Right lobe of liver (tissue), 6 donors: ENCODE measurements around the gene CNOT6. TPM values are rescaled to one million over a fixed set of nuclear protein-coding genes. Genes with fewer than 3 reads are reported as not detected.

Source experiments
- ATAC-seq, 4 donors: fragments of 200-7000 bp; cut with Tn5 transposase; one replicate each; pipeline ENCODE4 v1.9.1; 2020; ENCODE audit warnings: mild to moderate bottlenecking in 4 of 4, moderate library complexity in 4 of 4
- DNase-seq, 3 donors: peaks; one replicate each; pipeline ENCODE4 v3.0.0-alpha.2; 2020
- H3K27ac ChIP-seq, 3 donors: fragments of 200-600 bp; one replicate each; pipeline ENCODE4 v1.8.0; 2022
- H3K27me3 ChIP-seq, 2 donors: fragments of 200-600 bp; one replicate each; pipeline ENCODE4 v1.8.0; 2022
- H3K36me3 ChIP-seq, 4 donors: fragments of 200-600 bp; sonication (generic) in 1 of 4; one replicate each; pipeline versions ENCODE4 v1.5.1 to v1.8.0; 2017 to 2022; ENCODE audit warnings: control low read depth in 1 of 4
- H3K4me1 ChIP-seq, 4 donors: fragments of 200-600 bp; sonication (generic) in 1 of 4; one replicate each; pipeline versions ENCODE4 v1.5.1 to v1.8.0; 2017 to 2022; ENCODE audit warnings: control low read depth in 1 of 4
- H3K4me3 ChIP-seq, 3 donors: fragments of 200-600 bp; one replicate each; pipeline ENCODE4 v1.8.0; 2022
- H3K9me3 ChIP-seq, 4 donors: fragments of 200-600 bp; sonication (generic) in 1 of 4; one replicate each; pipeline versions ENCODE4 v1.5.1 to v1.8.0; 2017 to 2022; ENCODE audit warnings: control low read depth in 1 of 4
- CTCF ChIP-seq, 4 donors: fragments of 200-600 bp in 3 of 4; fragments of 450-650 bp in 1 of 4; IDR thresholded peaks; one replicate each; pipeline versions ENCODE4 v1.5.1 to v1.8.0; 2016 to 2022; ENCODE audit warnings: antibody characterized with exemption in 4 of 4, mild to moderate bottlenecking in 2 of 4
- POLR2A ChIP-seq: fragments of 450-650 bp; IDR thresholded peaks from one replicate; pipeline ENCODE4 v1.6.1; 2017; ENCODE audit warnings: antibody characterized with exemption, mild to moderate bottlenecking
- WGBS: methylation state at CpG from one replicate; pipeline ENCODE4 v1.1.6; 2018; ENCODE audit warnings: low coverage, low lambda C conversion rate; ENCODE audit not compliant: insufficient coverage; ENCODE audit errors: missing lambda C conversion rate; 5-methylcytosine and 5-hydroxymethylcytosine counted together
- intact Hi-C, 2 donors: fragments of 100-400 bp; cut with DNase I; formaldehyde crosslinking; loops; one replicate each; pipeline versions ENCODE4 v1.11.2 to v1.14.1; 2022
- total RNA-seq, 6 experiments: library from RNA; depleted of rRNA in 2 of 6; stranded (reverse); fragments of >200 nt in 2 of 6; fragmentation: NEBNext Ultra II Directional in 3 of 6; extraction: Animal tissue kit (Norgen Biotek cat#: 25700) in 3 of 6; gene quantifications; one replicate each; pipeline versions ENCODE4 v1.1.0 to v1.2.4, GENCODE V29; 2016 to 2023
- donor health status: DM: no; HTN: yes; CAD: no.
- donor health status: DM: no; HTN: no; CAD: no.
- donor health status: DM: no; HTN: no; CAD: no.
- donor health status: DM: no; HTN: yes; CAD: no.
- donor health status: DM: no; HTN: yes; CAD: no.

The CNOT6 gene
- total RNA-seq, 6 experiments from 2014 or later, result 4.8 to 8.8 (median 5.3) TPM

GRCh38 chr5:180460834-180461233, 33.3 kb upstream of the CNOT6 start:
- TF ChIP-seq CTCF (IDR thresholded peaks at IDR 0.05) (no peak), POLR2A (no peak)
- intact Hi-C loops, result no loop called here
- peak in 1 of 3 donors; percentile 31 for DNase-seq
- Histone ChIP-seq H3K4me1 (no peaks in the 10 kb centered on the region), H3K36me3 (no peaks in the 10 kb centered on the region), H3K9me3 (no peaks in the 10 kb centered on the region), H3K27me3 (no peaks in the 10 kb centered on the region), H3K4me3 (no peak overlapping the region), H3K27ac (no peak overlapping the region)
- no peak for ATAC-seq
- 80% methylated on average over 1 of the region's 10 CpGs for WGBS

DNA sequence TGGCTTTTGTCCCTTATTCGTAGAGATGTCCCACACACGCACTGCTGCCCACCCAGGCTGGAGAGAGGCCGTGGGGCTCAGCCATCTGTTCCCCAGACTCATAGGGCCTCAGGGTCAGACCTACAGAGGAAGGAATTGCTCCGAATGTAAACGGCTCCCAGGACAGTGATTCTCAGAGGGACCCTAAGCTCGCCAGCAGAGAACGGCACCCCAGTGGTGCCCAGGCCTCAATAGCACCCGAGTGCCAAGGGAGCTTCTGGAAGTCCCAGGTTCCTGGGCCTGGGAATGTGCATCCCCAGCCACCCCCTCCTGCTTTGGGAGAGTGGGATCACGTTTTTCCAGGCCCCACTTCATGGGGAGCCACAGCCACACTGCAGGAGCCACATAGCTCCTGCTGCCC, 32.9 kb upstream of the CNOT6 start:
- Histone ChIP-seq H3K36me3 (no peaks in the 10 kb centered on the region), H3K27me3 (no peaks in the 10 kb centered on the region), H3K4me1 (no peaks in the 10 kb centered on the region), H3K4me3 (no peak overlapping the region), H3K9me3 (no peaks in the 10 kb centered on the region), H3K27ac (no peak overlapping the region)
- 20% methylated on average over 1 of the region's 9 CpGs for WGBS
- ATAC-seq (no peak), DNase-seq (no peak)
- intact Hi-C loops, result no loop called here
- TF ChIP-seq POLR2A (no peak), CTCF (IDR thresholded peaks at IDR 0.05) (no peak)

DNA sequence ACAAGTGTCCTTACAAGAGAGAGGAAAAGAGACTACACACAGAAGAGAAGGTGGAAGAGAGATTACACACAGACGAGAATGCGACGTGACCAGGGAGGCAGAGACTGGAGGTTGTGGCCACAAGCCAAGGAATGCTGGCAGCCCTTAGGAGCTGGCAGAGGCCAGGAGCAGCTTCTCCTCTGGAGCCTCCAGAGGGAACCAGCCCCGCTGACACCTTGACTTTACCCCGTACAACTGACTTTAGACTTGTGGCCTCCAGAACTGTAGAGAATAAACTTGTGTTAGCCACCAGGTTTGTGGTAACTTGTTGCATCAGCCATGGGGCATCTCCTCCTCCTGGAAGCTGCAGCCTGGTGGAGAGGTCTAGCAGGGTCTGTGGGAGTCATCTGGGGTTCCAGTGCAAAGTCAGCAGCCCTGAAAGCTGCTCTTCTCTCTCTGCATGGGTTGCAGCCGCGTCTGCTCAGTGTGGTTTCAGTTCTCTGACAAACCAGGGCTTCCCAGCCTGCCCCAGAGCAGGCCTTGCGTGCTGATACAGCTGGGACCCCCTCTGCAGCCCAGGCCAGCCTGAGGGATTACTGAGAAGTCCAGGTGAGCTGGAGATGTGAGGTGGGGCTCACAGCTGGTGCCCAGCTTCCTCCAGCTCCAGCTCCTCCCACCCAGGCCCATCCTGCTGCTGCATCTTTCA, 30.8 kb upstream of the CNOT6 start:
- 52% methylated on average over 3 of the region's 8 CpGs for WGBS
- no peaks in the 10 kb centered on the region for H3K27me3 ChIP-seq
- H3K36me3 ChIP-seq, result no peaks in the 10 kb centered on the region
- H3K9me3 ChIP-seq, result no peaks in the 10 kb centered on the region
- no peak for DNase-seq
- intact Hi-C loops, result no loop called here
- no peak overlapping the region for H3K4me3 ChIP-seq
- H3K4me1 ChIP-seq, result peaks cover 0 to 11% (median 0%) of the 10 kb centered on the region in 4 donors
- TF ChIP-seq POLR2A, result no peak
- TF ChIP-seq CTCF (IDR thresholded peaks at IDR 0.05), result no peak
- no peak for ATAC-seq
- no peak overlapping the region for H3K27ac ChIP-seq

GRCh38 chr5:180463916-180464602, 30.1 kb upstream of the CNOT6 start:
- intact Hi-C loops, result no loop called here
- no peak overlapping the region for H3K4me3 ChIP-seq
- peaks cover 0 to 11% (median 0%) of the 10 kb centered on the region in 4 donors for H3K4me1 ChIP-seq
- H3K27ac ChIP-seq, result no peak overlapping the region
- no peaks in the 10 kb centered on the region for H3K9me3 ChIP-seq
- no peaks in the 10 kb centered on the region for H3K27me3 ChIP-seq
- TF ChIP-seq CTCF (IDR thresholded peaks at IDR 0.05) (no peak), POLR2A (no peak)
- ATAC-seq (no peak), DNase-seq (no peak)
- no peaks in the 10 kb centered on the region for H3K36me3 ChIP-seq
- WGBS, result 20% methylated on average over 1 of the region's 13 CpGs
